Activated CD4-positive, alpha-beta T cell treated with anti-CD3 and anti-CD28 coated beads, Interleukin-2, Interleukin-6, amounts not matched to agents 100 ng/mL and 50 ng/mL, durations not matched to agents 16 hours and 8 hours (primary cell): ENCODE data around the gene NPC2.
"Not testable (repeated sequence)": the region's sequence is repeated elsewhere in the genome, so short reads cannot be mapped to it uniquely, and the experiment has no call there.

Experiments
- DNase-seq: peaks from one replicate; pipeline ENCODE4 v3.0.0-alpha.2; 2020

Gene NPC2

DNA sequence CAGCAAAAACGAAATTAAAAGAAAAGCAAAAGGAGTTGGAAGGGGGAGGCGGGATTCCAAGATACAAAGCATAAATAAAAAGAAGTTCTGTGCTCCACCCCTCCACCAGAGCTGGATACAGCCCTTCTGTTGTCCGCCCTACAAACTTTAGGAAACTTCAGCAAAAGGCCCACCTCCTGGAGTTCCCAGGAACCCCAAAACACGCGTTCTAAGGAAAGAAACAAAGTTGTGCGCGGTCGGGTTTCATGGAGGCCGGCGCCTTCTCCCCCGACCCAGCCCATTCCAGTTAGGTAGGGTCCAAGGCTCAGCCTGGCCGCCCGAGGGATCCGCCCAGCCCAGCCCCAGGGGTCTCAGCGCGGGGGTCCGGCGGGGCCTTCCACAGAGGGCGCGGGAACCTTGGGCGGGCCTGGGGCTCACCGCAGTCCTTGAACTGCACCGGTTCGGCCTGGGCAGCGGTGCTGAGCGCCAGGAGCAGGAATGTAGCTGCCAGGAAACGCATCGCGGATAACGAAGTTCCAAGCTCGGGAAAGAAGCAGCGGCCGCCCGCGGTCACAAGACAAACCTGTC lies at the start of gene NPC2:
Gene NPC2 (minus strand): TSS at position 530 of the 567 bp plus-strand sequence. CDS start 31 bp downstream, at position 499.
- DNase-seq, result no peak

DNA sequence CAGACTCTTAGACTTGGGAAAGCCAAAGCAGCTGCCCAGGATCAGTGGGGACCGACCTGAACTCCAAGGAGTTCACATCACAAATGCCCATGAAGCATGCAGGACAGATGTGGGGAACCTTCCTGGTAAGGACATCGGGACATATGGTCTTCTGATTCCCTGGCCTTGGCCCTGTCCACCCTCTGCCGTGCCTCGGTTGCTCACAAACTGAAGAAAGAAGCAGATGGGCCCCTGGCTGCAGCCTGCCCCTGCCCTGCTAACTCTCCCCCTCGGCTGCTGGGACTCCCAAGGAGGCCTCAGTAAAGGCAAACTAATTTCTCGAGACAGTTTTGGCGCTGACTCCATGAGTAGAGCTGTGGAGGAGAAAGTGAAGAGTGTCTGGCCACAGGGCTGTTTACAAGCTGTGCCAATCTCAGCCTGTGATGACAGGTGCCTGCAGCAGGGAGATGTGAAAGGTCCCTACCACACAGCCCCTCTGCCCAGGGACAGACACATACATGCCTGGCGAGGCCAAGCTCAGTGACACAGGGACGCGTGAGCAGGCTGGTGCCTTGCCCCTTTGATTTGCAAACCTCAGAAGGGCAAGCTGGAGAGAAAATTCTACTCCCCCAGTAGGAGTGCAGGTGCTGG lies 49.1 kb upstream of the NPC2 start:
- DNase-seq, result no peak

DNA sequence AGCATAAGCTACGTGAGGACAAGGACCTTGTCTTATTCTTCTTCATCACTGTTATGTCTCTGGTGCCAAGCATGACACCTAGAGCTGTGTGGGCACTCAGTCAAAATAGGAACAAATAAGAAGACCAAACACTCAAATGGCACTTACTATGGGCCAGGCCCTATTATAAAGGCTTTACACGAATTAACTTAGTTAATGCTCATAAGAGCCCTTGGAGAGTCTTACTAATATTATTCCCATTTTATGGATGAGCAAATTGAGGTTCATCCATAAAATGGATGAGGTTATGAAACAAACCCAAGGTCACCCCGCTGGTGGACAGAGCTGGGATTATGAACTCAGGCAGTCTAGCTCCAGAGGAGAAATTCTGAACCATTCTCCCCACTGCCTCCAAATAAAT lies 48.1 kb upstream of the NPC2 start:
- no peak for DNase-seq

DNA sequence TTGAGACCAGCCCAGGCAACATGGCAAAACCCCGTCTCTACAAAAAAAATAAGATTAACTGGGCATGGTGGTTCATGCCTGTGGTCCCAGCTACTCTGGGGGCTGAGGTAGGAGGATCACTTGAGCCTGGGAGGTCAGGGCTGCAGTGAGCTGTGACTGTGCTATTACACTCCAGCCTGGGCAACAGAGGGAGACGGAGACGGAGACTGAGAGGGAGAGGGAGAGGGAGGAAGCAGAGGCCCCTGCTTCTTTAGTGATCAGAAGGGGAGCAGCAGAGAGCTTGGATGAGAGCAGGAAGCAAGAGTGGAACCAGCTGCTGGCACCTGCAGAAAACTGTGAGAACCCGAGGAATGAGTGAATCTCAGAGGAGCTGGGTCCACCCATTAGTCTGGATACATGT lies 46.4 kb upstream of the NPC2 start:
- no peak for DNase-seq

DNA sequence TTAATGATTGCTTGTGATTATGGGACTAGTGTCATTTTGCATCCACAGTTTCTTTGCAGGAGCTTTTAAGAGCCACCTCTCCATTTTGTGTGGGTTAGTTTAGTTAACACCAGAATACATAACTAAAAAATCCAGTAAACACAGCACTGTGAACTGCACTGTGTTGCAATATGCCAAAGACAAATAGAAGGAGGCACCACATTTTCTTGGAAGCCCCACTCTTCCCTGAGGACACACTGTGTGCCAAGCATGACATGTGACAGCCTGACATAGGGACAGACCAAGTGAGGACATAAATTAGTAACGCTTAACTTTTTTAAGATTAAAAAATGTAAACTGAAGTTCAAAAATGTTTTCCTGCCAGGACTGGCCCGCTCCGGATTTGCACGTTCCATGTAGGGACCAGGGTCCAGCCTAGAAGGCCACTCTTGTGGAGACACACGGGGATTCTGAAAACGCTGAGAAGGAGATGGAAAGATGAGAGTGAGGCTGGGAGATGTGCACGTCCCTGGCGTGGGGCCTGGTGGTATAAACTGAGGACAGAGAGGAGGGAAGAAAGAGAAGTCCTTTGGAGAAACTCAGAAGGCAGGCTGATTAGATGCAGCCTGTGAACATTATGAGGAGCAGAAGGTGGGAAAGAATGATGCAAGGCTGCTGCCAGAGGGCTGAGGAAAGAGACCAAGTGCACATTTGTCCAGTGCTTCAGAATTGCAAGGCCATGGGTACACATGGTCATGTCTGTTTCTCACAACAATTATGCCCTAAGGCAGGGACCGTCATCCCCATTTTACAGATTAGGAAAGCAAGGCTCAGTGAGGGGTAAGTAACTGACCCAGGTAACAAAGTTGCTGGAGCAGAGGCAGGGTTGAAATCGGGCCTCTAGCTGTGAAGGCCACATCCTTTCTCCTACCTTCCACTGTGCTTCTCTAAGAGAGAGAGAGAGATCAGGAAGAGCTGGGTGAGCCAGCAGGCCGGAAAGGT lies 45.6 kb upstream of the NPC2 start:
- DNase-seq, result no peak

DNA sequence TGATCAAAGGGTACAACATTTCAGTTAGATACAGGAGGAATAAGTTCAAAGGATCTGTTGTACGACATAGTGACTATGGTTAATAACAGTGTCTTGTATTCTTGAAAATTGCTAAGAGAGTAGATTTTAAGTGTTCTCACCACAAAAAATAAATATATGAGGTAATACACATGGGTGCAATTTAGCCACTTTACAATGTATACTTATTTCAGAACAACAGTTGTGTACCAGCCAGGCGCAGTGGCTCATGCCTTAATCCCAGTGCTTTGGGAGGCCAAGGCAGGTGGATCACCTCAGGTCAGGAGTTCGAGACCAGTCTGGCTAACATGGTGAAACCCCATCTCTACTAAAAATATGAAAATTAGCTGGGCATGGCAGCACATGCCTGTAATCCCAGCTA lies 43.2 kb upstream of the NPC2 start:
- DNase-seq, result not testable (repeated sequence)

DNA sequence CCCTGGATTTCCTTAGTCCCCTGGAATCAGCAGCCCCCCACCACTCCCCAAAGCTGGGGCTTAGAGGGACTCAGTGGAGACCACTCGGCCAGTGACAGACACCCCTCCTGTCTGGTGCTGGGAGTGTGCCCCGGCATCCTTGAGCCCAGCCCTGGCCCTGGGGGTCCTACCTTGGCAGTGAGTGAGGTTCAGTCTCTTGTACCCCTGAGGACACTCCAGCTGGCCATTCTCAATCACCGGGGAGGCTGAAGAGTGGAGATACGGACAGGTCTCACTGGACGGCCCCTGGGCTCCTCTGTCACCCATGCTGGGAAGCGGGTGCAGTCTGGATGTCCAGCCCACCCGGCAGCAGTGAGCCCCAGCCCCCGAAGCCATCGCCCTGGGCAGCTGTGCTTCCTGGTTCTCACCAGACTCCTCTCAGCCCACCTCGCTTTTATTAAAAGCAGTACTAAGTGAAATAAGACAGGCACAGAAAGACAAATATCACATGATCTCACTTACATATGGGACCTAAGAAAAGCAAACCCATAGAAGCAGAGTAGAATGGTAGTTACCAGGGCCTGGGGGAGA lies 42.7 kb upstream of the NPC2 start:
- DNase-seq, result no peak

DNA sequence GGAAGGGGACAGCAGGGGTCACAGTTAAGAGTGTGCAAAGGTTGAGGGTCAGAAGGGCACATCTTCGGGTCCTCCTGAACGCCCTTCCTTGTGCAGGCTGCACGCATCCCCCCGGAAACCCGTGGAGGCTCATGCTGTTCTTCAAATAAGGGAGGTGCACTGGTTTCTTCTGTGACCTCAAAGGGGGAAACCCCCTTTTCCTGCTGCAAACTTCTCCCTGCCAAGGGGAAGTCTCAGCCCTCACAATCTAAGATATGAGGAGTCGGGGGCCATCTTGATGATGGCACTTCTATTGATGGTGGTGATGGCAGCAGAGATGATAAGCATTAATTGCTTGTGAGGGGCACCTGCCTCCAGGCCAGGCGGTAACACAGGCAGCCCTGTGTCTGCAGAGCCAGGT lies 40.5 kb upstream of the NPC2 start:
- DNase-seq, result no peak

DNA sequence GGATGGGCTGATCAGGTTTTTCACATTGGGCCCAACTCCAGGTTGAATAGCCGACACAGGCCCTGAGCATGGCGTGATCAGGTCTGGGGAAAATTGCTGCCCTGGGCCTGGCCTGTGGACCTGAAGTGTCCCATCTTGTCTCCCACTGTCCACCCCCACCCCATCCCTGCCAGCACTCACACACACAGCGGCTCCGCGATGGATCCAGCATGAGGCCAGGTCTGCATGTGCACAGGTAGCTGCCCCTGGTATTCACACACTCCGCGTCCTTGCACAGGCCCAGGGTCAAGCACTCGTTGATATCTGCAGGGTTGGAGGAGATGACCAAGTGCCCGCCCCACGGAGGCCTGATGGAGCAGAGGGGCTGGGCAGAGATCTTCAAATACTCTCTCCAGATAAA lies 39.1 kb upstream of the NPC2 start:
- DNase-seq, result no peak

DNA sequence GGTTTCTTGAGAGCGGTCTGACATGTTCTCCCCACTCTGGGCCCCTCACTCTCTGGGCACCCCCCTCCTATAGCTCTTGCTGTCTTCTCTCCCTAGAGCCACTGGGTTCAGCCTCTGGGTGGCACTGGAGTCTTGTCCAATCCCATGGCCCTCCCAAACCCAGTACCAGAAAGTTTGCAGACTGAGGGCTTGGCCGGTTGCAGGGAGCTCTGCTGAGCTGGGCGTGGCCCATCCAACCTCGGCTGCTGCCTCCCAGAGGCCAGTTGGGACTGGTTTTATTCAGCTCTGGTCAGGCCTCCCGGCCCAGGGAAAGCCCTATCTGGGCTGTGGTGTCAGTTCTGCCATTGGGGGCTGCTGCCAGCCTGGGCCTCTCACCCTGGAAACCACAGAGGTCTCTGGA lies 38.4 kb upstream of the NPC2 start:
- no peak for DNase-seq

DNA sequence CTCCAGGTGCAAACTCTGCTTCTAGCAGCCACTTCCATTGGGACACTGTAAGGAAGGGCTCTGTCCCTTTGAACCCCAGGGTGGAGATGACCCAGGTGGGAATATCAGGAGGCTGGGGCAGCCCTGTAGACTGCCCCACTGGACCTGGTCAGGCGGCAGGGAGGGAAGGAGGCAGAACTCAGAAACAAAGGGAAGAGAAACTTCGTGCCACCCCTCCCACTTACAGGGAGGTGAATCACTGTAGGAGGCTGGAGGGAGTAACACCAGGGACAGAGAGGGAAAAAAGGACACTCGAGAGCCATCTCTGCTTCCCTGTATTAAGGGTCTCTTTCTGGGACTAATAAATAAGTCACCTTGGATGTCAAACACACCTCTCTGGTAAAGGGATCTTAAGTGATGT lies 37.9 kb upstream of the NPC2 start:
- no peak for DNase-seq

DNA sequence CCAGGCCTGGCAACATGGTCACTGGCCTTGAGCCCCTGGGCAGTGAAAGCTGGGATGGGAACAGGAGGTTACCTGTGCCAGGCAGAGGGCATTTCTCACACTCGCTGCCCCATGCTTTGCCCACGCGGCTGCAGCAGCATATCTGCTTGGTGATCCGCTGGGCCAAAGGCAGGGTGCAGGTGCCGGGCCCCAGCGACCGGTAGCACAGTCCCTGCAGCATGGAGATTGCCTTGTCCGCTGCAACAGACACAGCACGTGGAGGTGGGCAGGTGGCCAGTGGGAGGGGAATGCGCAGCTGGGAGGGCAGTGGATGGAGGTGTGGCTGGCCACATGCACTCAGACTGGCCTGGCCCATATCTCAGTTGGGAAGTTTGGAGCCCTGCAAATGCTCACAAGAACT lies 35.8 kb upstream of the NPC2 start:
- no peak for DNase-seq

DNA sequence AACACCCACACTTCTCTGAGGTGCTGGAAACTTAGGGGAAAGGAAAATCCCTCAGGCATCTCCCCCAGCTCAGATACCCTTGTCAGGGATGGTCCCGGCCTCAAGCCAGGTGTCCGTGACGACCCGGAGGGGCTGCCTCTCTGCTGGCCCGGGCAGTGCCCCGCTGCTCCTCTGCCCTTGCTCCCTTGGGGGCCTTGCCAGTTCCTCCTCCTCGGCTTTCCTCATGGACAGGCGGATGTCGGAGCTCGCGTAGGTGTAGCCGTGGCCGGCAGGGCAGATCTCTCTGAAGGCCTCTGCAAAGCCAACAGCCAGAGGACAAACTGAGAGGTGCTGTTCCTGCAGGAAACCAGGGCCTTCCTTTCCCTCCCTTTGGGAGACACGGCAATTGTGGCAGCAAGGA lies 35.3 kb upstream of the NPC2 start:
- no peak for DNase-seq

DNA sequence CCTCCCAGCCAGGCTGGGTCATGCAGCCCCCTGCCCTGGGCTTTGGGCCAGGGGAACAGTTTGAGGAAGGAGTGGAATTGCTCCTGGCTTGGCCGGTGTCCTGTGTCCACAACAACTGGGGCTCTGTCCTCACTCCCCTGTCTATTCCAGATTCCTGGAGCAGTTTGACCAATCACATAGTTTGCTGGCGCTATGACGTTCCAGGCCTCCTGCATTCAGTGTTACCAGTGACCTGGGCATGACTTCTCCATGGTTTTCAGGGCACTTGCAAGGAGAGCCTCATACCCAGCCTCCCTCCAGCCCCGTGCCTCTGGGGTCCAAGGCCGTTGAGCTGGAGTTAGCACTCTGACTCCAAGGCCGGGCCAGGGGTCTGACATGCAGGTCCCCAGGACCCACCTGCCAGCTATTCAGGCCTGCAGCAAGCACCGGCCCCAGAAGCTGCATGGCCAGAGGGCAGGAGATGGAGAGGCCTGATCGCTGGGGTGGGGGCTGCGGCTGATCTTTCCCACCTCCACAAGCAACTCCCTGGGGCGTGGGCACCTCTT lies 34.7 kb upstream of the NPC2 start:
- no peak for DNase-seq

DNA sequence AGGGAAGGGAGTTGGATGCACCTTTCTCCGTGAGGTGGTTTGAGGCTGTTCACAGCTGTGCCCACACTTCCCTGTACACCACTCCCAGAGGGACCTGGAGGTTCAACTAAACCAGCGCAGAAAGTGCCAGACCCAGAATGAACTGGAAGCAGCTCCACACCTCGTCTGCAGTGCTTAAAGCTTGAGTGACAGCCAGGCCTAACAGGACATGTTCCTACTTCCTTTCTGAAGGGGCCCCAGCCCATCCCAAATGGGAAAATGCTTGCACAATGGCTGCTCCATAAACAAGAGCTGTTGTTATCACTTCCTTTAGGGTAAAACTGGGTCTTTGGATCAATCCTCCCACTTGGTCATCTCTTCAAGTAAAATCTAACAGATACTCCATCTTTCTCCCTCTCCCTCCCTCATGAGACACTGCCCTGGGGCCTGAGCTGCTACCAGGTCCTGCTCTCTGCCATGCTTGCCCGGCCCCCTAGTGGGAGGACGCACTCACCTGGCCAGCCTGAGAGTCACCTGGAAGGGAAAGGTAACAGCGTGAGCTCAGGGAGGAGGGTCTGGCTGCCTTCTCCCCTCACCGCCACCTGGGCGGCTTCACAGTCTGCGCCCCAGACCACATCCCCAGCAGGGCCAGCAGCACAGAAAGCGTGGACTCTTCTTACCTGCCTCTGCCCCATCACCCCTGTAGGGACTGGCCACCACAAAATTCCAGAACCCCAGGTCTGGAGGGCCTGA lies 33.9 kb upstream of the NPC2 start:
- no peak for DNase-seq

DNA sequence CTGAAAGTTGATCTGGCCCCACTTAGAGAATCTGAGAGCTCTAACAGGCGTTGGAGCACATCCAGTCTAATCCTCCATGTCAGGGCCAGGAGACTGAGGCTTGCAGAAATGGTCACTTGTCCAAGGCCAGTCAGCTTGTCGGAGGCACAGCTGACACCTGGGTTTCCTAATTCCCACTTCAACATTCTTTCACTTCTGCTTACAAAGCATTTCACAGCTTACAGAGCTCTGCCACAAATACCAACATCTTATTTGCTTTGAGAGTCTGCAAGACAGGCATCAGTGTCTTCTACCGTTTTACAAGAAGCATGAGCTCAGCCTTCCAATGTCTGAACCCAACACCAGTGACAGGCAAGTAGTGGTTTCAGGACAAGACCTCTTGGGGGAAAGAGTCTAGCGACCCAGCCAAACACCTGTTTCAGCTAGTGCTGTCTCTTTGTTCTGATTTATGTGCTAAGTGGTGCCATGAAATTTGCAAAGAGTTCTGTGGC lies 32.3 kb upstream of the NPC2 start:
- DNase-seq, result no peak

DNA sequence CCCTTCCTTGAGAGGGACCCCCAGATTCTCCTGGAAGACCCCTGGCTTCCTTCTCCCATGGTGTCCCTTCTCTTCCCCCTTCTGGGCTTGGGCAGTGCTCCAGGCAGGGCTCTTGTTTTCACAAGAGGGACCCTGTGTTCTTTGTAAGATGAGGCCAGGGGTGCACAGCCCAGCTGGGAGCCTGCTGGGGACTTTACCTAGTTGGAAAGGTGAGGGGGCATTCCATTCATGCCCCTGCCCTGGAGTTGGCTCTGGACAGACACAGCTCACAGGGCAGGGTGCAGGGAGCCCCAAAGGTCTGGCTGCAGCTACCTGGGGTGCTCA lies 31.7 kb upstream of the NPC2 start:
- no peak for DNase-seq

DNA sequence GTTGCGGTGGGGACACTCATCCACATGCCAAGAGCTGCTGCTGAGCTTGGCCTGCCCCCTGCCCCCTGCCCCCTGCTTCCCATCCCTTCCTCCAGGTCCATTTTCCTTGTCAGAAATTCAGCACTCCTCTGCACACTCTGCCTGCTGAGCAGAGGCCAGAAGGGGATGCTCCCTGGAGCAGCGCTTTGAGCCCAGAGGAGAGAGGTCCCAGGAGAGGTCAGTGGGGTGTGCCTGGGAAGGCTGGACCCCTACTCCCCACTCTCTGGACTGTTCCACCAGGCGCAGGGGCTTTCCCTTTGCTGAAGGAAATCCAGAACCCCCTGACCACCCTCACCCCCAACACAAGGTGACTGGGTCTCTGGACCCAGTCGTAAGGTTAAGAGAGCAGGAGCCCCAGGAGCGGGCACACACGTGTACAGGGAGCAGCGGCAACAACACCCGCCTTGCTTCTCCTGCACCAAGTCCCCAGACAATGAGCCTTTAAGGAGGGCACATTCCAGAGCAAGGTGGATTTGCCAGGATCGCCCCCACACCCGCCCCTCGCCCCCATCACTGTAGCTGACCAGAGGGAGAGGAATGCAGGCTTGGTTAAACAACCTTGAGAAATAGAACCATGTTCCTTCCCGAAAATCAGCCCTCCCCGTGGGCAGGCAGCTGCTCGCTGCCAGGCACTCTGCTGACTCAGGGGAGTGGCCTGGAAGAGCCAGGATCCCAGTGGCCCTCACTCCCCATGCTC lies 31.1 kb upstream of the NPC2 start:
- no peak for DNase-seq

DNA sequence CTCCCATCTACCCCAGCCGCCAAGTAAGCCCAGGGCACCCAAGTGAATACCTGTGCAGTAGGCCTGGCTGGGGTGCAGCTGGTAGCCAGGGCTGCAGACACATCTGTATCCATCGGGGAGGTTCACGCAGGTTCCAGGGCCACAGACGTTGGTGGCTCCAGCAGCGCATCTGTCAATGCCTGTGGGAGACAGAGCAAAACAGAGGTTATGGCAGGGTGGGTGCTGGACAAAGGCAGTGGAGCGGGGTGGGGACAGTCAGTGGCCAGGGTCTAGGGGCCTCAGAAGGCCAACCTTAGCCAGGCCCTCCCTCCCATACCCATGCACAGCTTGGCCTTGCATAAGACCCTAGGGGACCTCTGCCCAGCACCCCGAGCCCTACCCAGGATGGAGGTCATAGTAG lies 29.6 kb upstream of the NPC2 start:
- no peak for DNase-seq

DNA sequence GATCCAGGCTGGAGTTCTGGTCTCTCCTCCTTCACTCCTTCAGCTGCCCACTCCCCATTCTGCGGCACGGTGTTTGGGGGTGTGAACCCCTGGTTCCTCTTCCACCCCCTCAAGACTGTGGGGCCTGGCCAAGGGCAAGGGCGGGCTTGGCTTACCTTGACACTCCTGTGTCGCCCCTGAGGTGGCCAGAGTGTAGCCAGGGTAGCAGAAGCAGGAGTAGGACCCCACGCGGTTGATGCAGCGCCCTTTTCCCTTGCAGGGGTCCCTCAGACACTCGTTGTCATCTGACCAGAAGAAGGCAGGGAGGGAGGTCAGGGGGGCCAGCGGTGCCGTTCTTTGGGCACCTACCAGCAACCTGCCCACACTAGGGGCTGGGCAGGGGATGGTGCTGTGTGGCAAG lies 28.7 kb upstream of the NPC2 start:
- DNase-seq, result no peak

DNA sequence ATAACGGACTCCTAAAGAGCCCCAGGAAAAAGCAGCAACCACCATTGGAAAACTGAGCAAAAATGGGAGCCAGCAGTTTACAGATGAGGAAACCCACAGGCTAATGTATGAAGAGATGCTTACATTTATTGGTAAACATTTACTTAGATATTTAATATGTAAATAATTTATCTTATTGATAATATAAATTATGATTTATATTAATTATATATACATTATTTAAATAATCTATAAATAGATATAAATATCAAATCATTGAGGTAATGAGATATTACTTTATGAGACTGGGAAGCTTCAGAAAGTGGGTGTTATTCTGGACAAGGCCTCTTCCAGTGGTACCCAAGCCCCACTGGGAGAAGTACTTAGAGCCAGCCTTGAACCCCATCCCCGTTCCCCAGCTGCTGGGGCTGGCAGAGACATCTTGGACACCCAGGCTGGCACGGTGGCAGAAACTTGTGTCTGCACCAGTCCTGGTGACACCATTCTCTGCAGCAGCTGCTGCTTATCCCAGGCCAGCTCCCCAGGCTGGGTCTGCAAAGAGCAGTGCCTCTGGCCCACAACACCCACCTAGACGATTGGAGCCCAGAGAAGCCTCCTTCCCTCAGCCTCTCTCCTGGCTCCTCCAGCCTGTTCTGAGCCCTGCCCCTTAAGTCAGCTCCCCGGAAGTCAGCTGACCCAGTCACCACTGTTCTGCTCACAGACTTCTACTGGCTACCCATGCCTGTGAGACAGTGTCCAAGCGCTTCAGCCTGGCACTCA lies 26.4 kb upstream of the NPC2 start:
- DNase-seq, result no peak
